Suprapubic skin (tissue), 4 donors: Measurements from ENCODE around the gene SEMA3D. TPM values are rescaled to one million over a fixed set of nuclear protein-coding genes. Genes with fewer than 3 reads are reported as not detected.
"Not testable (repeated sequence)": the region's sequence is repeated elsewhere in the genome, so short reads cannot be mapped to it uniquely, and the experiment has no call there.

Experiments
- DNase-seq, 2 donors: peaks; one replicate each; pipeline ENCODE4 v3.0.0-alpha.2; 2019; ENCODE audit warnings: low spot score in 2 of 2
- H3K27ac ChIP-seq: fragments of 200-600 bp; sonication (generic); one replicate; pipeline ENCODE4 v1.5.1; 2019
- H3K27me3 ChIP-seq: fragments of 200-600 bp; sonication (generic); one replicate; pipeline ENCODE4 v1.5.1; 2019
- H3K36me3 ChIP-seq: fragments of 200-600 bp; sonication (generic); one replicate; pipeline ENCODE4 v1.5.1; 2019
- H3K4me1 ChIP-seq: fragments of 200-600 bp; sonication (generic); one replicate; pipeline ENCODE4 v1.5.1; 2019
- H3K4me3 ChIP-seq: fragments of 200-600 bp; sonication (generic); one replicate; pipeline ENCODE4 v1.5.1; 2019; ENCODE audit warnings: mild to moderate bottlenecking
- H3K9me3 ChIP-seq: fragments of 200-600 bp; sonication (generic); one replicate; pipeline ENCODE4 v1.5.1; 2019
- CTCF ChIP-seq, 2 donors: fragments of 200-600 bp in 1 of 2; fragments of 450-650 bp in 1 of 2; sonication (generic) in 1 of 2; IDR thresholded peaks; one replicate each; pipeline ENCODE4 v1.5.1; 2016 to 2019; ENCODE audit warnings: antibody characterized with exemption in 2 of 2, mild to moderate bottlenecking in 1 of 2, moderate library complexity in 1 of 2
- EP300 ChIP-seq: sonication (generic); formaldehyde crosslinking; IDR thresholded peaks from one replicate; pipeline ENCODE4 v1.6.1; 2017; ENCODE audit warnings: antibody characterized with exemption
- POLR2A ChIP-seq, 2 donors: fragments of 450-650 bp; IDR thresholded peaks; one replicate each; pipeline ENCODE4 v1.6.1; 2017; ENCODE audit warnings: antibody characterized with exemption in 2 of 2, mild to moderate bottlenecking in 2 of 2, moderate library complexity in 2 of 2
- POLR2AphosphoS5 ChIP-seq, 3 donors: sonication (generic); formaldehyde crosslinking; IDR thresholded peaks; one replicate each; pipeline ENCODE4 v1.6.1; 2017; ENCODE audit warnings: antibody characterized with exemption in 3 of 3
- WGBS: methylation state at CpG from one replicate; pipeline ENCODE4 v1.1.5; 2018; 5-methylcytosine and 5-hydroxymethylcytosine counted together
- total RNA-seq, 4 donors: library from RNA; depleted of rRNA; stranded (reverse); fragments of >200 nt; gene quantifications; one replicate each; pipeline ENCODE4 v1.1.0, GENCODE V29; 2016

The SEMA3D gene
- total RNA-seq, 4 donors from 2014 or later, result 1.9 to 5.9 (median 3.6) TPM

- Histone ChIP-seq H3K9me3 (no peaks in the 10 kb centered on the region), H3K27ac (no peak overlapping the region), H3K27me3 (no peaks in the 10 kb centered on the region), H3K4me1 (no peaks in the 10 kb centered on the region), H3K4me3 (no peak overlapping the region), H3K36me3 (no peaks in the 10 kb centered on the region)
- no peak for TF ChIP-seq CTCF (IDR thresholded peaks at IDR 0.05)
- no peak for TF ChIP-seq POLR2AphosphoS5 (IDR thresholded peaks at IDR 0.05)
- TF ChIP-seq EP300, result no peak
- no peak for TF ChIP-seq POLR2A (IDR thresholded peaks at IDR 0.05)
- no peak for DNase-seq
Observed at GRCh38 chr7:84998665-84999064, 188.2 kb downstream of the SEMA3D start.

- H3K27me3 ChIP-seq, result no peaks in the 10 kb centered on the region
- no peaks in the 10 kb centered on the region for H3K36me3 ChIP-seq
- H3K4me1 ChIP-seq, result no peaks in the 10 kb centered on the region
- H3K9me3 ChIP-seq, result no peaks in the 10 kb centered on the region
- H3K4me3 ChIP-seq, result no peak overlapping the region
- no peak for DNase-seq
- TF ChIP-seq EP300 (no peak), CTCF (IDR thresholded peaks at IDR 0.05) (no peak), POLR2AphosphoS5 (IDR thresholded peaks at IDR 0.05) (no peak), POLR2A (IDR thresholded peaks at IDR 0.05) (no peak)
- WGBS, result 70% methylated on average over 2 of the region's 2 CpGs
- H3K27ac ChIP-seq, result no peak overlapping the region
Observed at GRCh38 chr7:84997626-84998025, 189.2 kb downstream of the SEMA3D start.

DNA sequence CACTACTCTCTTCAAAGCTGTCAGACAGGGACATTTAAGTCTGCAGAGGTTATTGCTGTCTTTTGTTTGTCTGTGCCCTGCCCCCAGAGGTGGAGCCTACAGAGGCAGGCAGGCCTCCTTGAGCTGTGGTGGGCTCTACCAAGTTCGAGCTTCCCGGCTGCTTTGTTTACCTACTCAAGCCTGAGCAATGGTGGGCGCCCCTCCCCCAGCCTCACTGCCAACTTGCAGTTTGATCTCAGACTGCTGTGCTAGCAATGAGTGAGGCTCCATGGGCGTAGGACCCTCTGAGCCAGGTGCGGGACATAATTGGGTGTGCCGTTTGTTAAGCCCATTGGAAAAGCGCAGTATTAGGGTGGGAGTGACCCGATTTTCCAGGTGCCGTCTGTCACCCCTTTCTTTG, 193.9 kb downstream of the SEMA3D start:
- 94% methylated on average over 6 of the region's 9 CpGs for WGBS
- not testable (repeated sequence) for H3K36me3 ChIP-seq, DNase-seq, H3K4me1 ChIP-seq, H3K27me3 ChIP-seq, H3K9me3 ChIP-seq, H3K4me3 ChIP-seq, H3K27ac ChIP-seq

GRCh38 chr7:84985073-84985784, 201.6 kb downstream of the SEMA3D start:
- H3K27me3 ChIP-seq, result no peaks in the 10 kb centered on the region
- H3K4me3 ChIP-seq, result no peak overlapping the region
- TF ChIP-seq POLR2A (IDR thresholded peaks at IDR 0.05), result no peak
- no peak for TF ChIP-seq POLR2AphosphoS5 (IDR thresholded peaks at IDR 0.05)
- TF ChIP-seq EP300, result no peak
- H3K36me3 ChIP-seq, result no peaks in the 10 kb centered on the region
- DNase-seq, result no peak
- no peaks in the 10 kb centered on the region for H3K4me1 ChIP-seq
- 82% methylated on average over 2 of the region's 2 CpGs for WGBS
- no peaks in the 10 kb centered on the region for H3K9me3 ChIP-seq
- no peak overlapping the region for H3K27ac ChIP-seq

GRCh38 chr7:84982199-84982598, 204.7 kb downstream of the SEMA3D start:
- Histone ChIP-seq H3K36me3 (no peaks in the 10 kb centered on the region), H3K27me3 (no peaks in the 10 kb centered on the region), H3K9me3 (no peaks in the 10 kb centered on the region), H3K4me1 (no peaks in the 10 kb centered on the region), H3K27ac (no peak overlapping the region), H3K4me3 (no peak overlapping the region)
- TF ChIP-seq POLR2A (IDR thresholded peaks at IDR 0.05) (no peak), CTCF (IDR thresholded peaks at IDR 0.05) (no peak), EP300 (no peak), POLR2AphosphoS5 (IDR thresholded peaks at IDR 0.05) (no peak)
- DNase-seq, result no peak

DNA sequence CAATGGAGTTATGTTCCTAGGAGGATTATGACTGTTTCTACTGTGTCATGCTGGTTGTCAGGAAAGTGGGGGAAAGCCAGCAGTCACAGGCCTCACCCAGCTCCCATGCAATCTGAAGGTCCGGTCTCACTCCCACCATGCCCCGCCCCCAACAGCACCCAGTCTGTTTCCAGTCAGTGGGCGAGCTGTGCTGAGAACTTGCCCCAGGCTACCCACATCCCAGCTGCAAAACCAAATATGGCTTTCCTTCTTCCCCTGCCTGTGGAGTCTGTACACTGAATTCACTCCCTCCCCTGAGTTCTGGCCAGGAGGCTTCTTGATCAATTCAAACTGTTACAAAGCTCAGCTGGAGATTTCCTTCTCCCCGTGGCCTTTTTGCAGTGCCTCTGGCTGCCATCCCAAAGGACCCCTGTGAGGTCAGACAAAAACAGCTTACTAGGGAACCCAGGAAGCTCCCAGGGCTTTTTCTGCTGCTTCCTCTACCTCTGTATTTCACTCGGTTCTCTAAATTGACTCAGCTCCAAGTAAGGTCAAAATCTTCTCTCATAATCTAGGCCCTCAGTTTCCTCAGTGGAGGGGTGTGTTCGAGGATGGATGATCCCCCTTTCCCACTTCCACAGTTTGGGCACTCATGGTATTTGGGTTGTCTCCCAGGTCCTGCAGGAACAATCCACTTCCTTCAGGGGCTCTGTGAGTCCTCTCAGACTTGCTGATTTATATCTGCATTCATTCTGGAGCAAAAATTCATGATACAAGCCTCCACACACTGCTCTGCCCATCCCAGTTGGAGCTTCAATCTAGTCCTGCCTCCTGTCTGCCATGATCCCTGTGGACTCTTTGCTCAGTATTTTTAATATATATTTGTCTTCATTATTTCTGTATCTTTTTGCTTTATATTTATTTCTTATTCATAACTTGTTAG, 205.5 kb downstream of the SEMA3D start:
- no peak for DNase-seq
- WGBS, result 47% methylated on average over 6 of the region's 6 CpGs
- Histone ChIP-seq H3K4me3 (no peak overlapping the region), H3K4me1 (no peaks in the 10 kb centered on the region), H3K36me3 (no peaks in the 10 kb centered on the region), H3K9me3 (no peaks in the 10 kb centered on the region), H3K27me3 (no peaks in the 10 kb centered on the region), H3K27ac (no peak overlapping the region)
- TF ChIP-seq POLR2AphosphoS5 (IDR thresholded peaks at IDR 0.05) (no peak), POLR2A (IDR thresholded peaks at IDR 0.05) (no peak), CTCF (IDR thresholded peaks at IDR 0.05) (no peak), EP300 (no peak)
